Liver (tissue), 3 donors: ENCODE results near the gene NLRP10.

ENCODE experiments used
- GABPA ChIP-seq, 2 donors: IDR thresholded peaks in 1 of 2; conservative IDR thresholded peaks in 1 of 2; 2 replicates each; pipeline ENCODE4 v1.6.1; 2016; ENCODE audit warnings: antibody characterized with exemption in 2 of 2, mild to moderate bottlenecking in 1 of 2, moderate library complexity in 1 of 2
- HNF4A ChIP-seq, 2 donors: conservative IDR thresholded peaks; 2 replicates each; pipeline ENCODE4 v1.6.1; 2016; ENCODE audit warnings: antibody characterized with exemption in 2 of 2, mild to moderate bottlenecking in 2 of 2
- HNF4G ChIP-seq: IDR thresholded peaks from 2 replicates; pipeline ENCODE4 v1.6.1; 2016; ENCODE audit warnings: antibody characterized with exemption
- JUND ChIP-seq, 2 donors: IDR thresholded peaks; 2 replicates each; pipeline ENCODE4 v1.6.1; 2016; ENCODE audit warnings: antibody characterized with exemption in 2 of 2
- RAD21 ChIP-seq, 2 donors: IDR thresholded peaks; 2 replicates each; pipeline ENCODE4 v1.6.1; 2016; ENCODE audit warnings: antibody characterized with exemption in 2 of 2, mild to moderate bottlenecking in 2 of 2
- SP1 ChIP-seq: IDR thresholded peaks from 2 replicates; pipeline ENCODE4 v1.6.1; 2018; ENCODE audit warnings: antibody characterized with exemption, mild to moderate bottlenecking
- TAF1 ChIP-seq: conservative IDR thresholded peaks from 2 replicates; pipeline ENCODE4 v1.6.1; 2016; ENCODE audit warnings: antibody characterized with exemption, mild to moderate bottlenecking
- TF ChIP-seq, protein P1 (sequence below): IDR thresholded peaks from 2 replicates; pipeline ENCODE4 v1.6.1; 2016; ENCODE audit warnings: antibody characterized with exemption
- TF ChIP-seq, protein P2 (sequence below): fragments of 150-350 bp; IDR thresholded peaks from 2 replicates; pipeline ENCODE4 v1.5.1; 2017; ENCODE audit warnings: improper control_type of control experiment, low read depth, low read length; ENCODE audit not compliant: missing input control
- TF ChIP-seq, protein P3 (sequence below): IDR thresholded peaks from 2 replicates; pipeline ENCODE4 v1.6.1; 2016; ENCODE audit warnings: antibody characterized with exemption
- TF ChIP-seq, protein P4 (sequence below): IDR thresholded peaks from 2 replicates; pipeline ENCODE4 v1.6.1; 2016; ENCODE audit warnings: antibody characterized with exemption
- donor health status: healthy.
- donor health status: healthy.

DNA sequence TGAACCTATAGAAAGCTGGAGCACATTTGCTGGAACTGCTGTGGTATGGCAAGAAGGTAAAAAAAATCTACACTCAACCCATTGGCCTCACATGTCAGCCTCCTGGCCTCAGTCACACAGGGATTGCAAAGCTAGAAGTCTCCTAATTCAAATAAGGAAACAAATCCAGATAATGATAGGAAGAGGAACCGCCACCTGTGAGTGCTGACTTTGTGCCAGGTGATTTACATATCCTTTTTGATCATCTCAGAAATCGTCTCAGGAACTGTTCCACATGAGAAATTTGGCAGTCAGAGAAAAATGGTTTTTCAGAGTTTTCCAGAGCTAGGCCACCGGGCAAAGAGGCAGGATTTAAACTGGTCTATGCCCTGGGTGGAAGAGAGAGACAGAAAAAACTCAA is 986 bp downstream of the NLRP10 start:
- TF ChIP-seq, protein P1, sequence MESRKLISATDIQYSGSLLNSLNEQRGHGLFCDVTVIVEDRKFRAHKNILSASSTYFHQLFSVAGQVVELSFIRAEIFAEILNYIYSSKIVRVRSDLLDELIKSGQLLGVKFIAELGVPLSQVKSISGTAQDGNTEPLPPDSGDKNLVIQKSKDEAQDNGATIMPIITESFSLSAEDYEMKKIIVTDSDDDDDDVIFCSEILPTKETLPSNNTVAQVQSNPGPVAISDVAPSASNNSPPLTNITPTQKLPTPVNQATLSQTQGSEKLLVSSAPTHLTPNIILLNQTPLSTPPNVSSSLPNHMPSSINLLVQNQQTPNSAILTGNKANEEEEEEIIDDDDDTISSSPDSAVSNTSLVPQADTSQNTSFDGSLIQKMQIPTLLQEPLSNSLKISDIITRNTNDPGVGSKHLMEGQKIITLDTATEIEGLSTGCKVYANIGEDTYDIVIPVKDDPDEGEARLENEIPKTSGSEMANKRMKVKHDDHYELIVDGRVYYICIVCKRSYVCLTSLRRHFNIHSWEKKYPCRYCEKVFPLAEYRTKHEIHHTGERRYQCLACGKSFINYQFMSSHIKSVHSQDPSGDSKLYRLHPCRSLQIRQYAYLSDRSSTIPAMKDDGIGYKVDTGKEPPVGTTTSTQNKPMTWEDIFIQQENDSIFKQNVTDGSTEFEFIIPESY = no peak
- TF ChIP-seq, protein P2, sequence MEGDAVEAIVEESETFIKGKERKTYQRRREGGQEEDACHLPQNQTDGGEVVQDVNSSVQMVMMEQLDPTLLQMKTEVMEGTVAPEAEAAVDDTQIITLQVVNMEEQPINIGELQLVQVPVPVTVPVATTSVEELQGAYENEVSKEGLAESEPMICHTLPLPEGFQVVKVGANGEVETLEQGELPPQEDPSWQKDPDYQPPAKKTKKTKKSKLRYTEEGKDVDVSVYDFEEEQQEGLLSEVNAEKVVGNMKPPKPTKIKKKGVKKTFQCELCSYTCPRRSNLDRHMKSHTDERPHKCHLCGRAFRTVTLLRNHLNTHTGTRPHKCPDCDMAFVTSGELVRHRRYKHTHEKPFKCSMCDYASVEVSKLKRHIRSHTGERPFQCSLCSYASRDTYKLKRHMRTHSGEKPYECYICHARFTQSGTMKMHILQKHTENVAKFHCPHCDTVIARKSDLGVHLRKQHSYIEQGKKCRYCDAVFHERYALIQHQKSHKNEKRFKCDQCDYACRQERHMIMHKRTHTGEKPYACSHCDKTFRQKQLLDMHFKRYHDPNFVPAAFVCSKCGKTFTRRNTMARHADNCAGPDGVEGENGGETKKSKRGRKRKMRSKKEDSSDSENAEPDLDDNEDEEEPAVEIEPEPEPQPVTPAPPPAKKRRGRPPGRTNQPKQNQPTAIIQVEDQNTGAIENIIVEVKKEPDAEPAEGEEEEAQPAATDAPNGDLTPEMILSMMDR = no peak
- TF ChIP-seq TAF1 (no peak), GABPA (IDR thresholded peaks at IDR 0.05 in 1 of 2, conservative IDR thresholded peaks at IDR 0.05 in 1 of 2) (no peak), HNF4G (no peak), JUND (IDR thresholded peaks at IDR 0.05) (no peak), HNF4A (conservative IDR thresholded peaks at IDR 0.05) (no peak), RAD21 (IDR thresholded peaks at IDR 0.05) (no peak), SP1 (no peak)
- TF ChIP-seq, protein P3, sequence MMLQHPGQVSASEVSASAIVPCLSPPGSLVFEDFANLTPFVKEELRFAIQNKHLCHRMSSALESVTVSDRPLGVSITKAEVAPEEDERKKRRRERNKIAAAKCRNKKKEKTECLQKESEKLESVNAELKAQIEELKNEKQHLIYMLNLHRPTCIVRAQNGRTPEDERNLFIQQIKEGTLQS = no peak
- TF ChIP-seq, protein P4, sequence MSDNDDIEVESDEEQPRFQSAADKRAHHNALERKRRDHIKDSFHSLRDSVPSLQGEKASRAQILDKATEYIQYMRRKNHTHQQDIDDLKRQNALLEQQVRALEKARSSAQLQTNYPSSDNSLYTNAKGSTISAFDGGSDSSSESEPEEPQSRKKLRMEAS = no peak
